Measurements from ENCODE around the gene TSPAN31. TPM values are rescaled to one million over a fixed set of nuclear protein-coding genes. Genes with fewer than 3 reads are reported as not detected.

TSPAN31 gene
- total RNA-seq, 1 donor from 2014 or later = 39.9 TPM

GRCh38 chr12:57724936-57725740 lies 19.7 kb upstream of the TSPAN31 start:
- no peak for TF ChIP-seq CTCF (IDR thresholded peaks at IDR 0.05)
- H3K4me3 ChIP-seq = no peak overlapping the region

GRCh38 chr12:57725851-57726150 lies 19.0 kb upstream of the TSPAN31 start:
- no peaks in the 10 kb centered on the region for H3K27me3 ChIP-seq
- TF ChIP-seq CTCF (IDR thresholded peaks at IDR 0.05) = no peak
- H3K36me3 ChIP-seq = peaks cover 4% of the 10 kb centered on the region
- ATAC-seq = no peak
- peak overlapping the region; percentile 73 for H3K27ac ChIP-seq
- intact Hi-C loops (cut with DNase I) = no loop called here
- peak overlapping the region; percentile 67 for H3K4me3 ChIP-seq
- no peak for DNase-seq
- H3K4me1 ChIP-seq = peaks cover 5% of the 10 kb centered on the region
- H3K9me3 ChIP-seq = no peaks in the 10 kb centered on the region

More at GRCh38 chr12:57724936-57725740, 19.7 kb upstream of the TSPAN31 start:
- DNase-seq (no peak), ATAC-seq (no peak)
- H3K36me3 ChIP-seq = peaks cover 11% of the 10 kb centered on the region
- no peaks in the 10 kb centered on the region for H3K27me3 ChIP-seq
- intact Hi-C loops (cut with DNase I) = no loop called here
- H3K9me3 ChIP-seq = no peaks in the 10 kb centered on the region
- peaks cover 5% of the 10 kb centered on the region for H3K4me1 ChIP-seq
- no peak overlapping the region for H3K27ac ChIP-seq

- H3K27me3 ChIP-seq = no peaks in the 10 kb centered on the region
- no peaks in the 10 kb centered on the region for H3K36me3 ChIP-seq
- intact Hi-C loops (cut with DNase I) = no loop called here
- H3K4me1 ChIP-seq = peaks cover 5% of the 10 kb centered on the region
- ATAC-seq (peak; percentile 86), DNase-seq (peak; percentile 90)
- H3K9me3 ChIP-seq = no peaks in the 10 kb centered on the region
- TF ChIP-seq CTCF (IDR thresholded peaks at IDR 0.05) = peak; percentile 75
- H3K27ac ChIP-seq = peak overlapping the region; percentile 73
- H3K4me3 ChIP-seq = peak overlapping the region; percentile 67
Measured at GRCh38 chr12:57726151-57726883, 18.5 kb upstream of the TSPAN31 start.

GRCh38 chr12:57726884-57727757 lies 17.7 kb upstream of the TSPAN31 start:
- intact Hi-C loops (cut with DNase I) = no loop called here
- H3K4me1 ChIP-seq = peaks cover 5% of the 10 kb centered on the region
- peak; percentile 26 for TF ChIP-seq CTCF (IDR thresholded peaks at IDR 0.05)
- ATAC-seq (peak; percentile 21), DNase-seq (peak; percentile 77)
- H3K36me3 ChIP-seq = no peaks in the 10 kb centered on the region
- peak overlapping the region; percentile 73 for H3K27ac ChIP-seq
- peak overlapping the region; percentile 67 for H3K4me3 ChIP-seq
- H3K27me3 ChIP-seq = no peaks in the 10 kb centered on the region
- no peaks in the 10 kb centered on the region for H3K9me3 ChIP-seq

- DNase-seq = no peak
- H3K27ac ChIP-seq = no peak overlapping the region
- intact Hi-C loops (cut with DNase I) = no loop called here
- TF ChIP-seq CTCF (IDR thresholded peaks at IDR 0.05) = no peak
- H3K9me3 ChIP-seq = no peaks in the 10 kb centered on the region
- no peaks in the 10 kb centered on the region for H3K27me3 ChIP-seq
- peak; percentile 3 for ATAC-seq
- H3K36me3 ChIP-seq = no peaks in the 10 kb centered on the region
- no peak overlapping the region for H3K4me3 ChIP-seq
- peaks cover 5% of the 10 kb centered on the region for H3K4me1 ChIP-seq
Measured at GRCh38 chr12:57727758-57728395, 17.0 kb upstream of the TSPAN31 start.
